ENCODE results near the gene TCF4. TPM values are rescaled to one million over a fixed set of nuclear protein-coding genes. Genes with fewer than 3 reads are reported as not detected.
A peak's percentile ranks its signal among the peaks of the same experiment; 100 is the strongest.

Gene TCF4
- total and polyA plus RNA-seq, 4 donors = 4.3 to 15.3 (median 11.5) TPM

DNA sequence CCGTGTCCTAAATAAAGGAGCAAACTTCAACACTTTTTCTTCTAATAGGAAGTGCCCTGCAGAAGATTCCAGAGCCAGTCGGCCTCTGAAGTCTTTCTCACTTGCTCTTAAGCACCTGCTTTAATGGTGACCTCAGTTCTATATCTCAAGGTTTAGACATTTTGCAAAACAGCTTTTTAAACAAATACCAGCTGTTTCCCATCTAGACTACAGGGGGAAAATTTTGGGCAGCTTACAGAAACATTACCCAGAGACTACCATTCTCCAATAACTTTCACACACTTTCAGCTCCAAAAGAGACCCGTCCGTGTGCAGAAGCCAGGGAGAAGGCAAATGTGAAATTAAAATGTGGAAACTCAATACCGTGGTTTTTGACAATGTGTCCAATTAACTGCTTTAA lies 343.4 kb downstream of the TCF4 start:
- no peaks in the 10 kb centered on the region for H3K27me3 ChIP-seq (ENCODE audit: control insufficient read depth in 4 of 4, insufficient read depth in 4 of 4, low read length in 3 of 4)
- WGBS = 81% methylated on average over 5 of the region's 5 CpGs
- no peak overlapping the region for H3K4me3 ChIP-seq (ENCODE audit: low read depth in 1 of 3, low read length in 3 of 3)
- no peaks in the 10 kb centered on the region for H3K4me1 ChIP-seq (ENCODE audit: control insufficient read depth in 4 of 4, insufficient read depth in 4 of 4, low read length in 3 of 4)
- no peaks in the 10 kb centered on the region for H3K9me3 ChIP-seq (ENCODE audit: control insufficient read depth in 4 of 4, low read length in 3 of 4)
- peak overlapping the region in 1 of 2 donors; percentile 6 for H3K27ac ChIP-seq (ENCODE audit: low read depth in 1 of 2, low read length in 2 of 2)
- TF ChIP-seq RAD21 (IDR thresholded peaks at IDR 0.05) (no peak), HNF4G (IDR thresholded peaks at IDR 0.05) (no peak), RXRA (IDR thresholded peaks at IDR 0.05) (no peak), YY1 (IDR thresholded peaks at IDR 0.05) (no peak), GABPA (IDR thresholded peaks at IDR 0.05 in 1 of 2, conservative IDR thresholded peaks at IDR 0.05 in 1 of 2) (no peak), SP1 (IDR thresholded peaks at IDR 0.05) (no peak), NR2F2 (IDR thresholded peaks at IDR 0.05) (no peak), EGR1 (IDR thresholded peaks at IDR 0.05; ENCODE audit: low read depth in 2 of 2) (no peak), HNF4A (conservative IDR thresholded peaks at IDR 0.05) (no peak), FOXA1 (IDR thresholded peaks at IDR 0.05) (no peak), FOXA2 (IDR thresholded peaks at IDR 0.05) (no peak), JUND (IDR thresholded peaks at IDR 0.05) (no peak), TAF1 (conservative IDR thresholded peaks at IDR 0.05) (no peak)
- TF ChIP-seq, protein P1, sequence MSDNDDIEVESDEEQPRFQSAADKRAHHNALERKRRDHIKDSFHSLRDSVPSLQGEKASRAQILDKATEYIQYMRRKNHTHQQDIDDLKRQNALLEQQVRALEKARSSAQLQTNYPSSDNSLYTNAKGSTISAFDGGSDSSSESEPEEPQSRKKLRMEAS (IDR thresholded peaks at IDR 0.05) = no peak
- TF ChIP-seq, protein P2, sequence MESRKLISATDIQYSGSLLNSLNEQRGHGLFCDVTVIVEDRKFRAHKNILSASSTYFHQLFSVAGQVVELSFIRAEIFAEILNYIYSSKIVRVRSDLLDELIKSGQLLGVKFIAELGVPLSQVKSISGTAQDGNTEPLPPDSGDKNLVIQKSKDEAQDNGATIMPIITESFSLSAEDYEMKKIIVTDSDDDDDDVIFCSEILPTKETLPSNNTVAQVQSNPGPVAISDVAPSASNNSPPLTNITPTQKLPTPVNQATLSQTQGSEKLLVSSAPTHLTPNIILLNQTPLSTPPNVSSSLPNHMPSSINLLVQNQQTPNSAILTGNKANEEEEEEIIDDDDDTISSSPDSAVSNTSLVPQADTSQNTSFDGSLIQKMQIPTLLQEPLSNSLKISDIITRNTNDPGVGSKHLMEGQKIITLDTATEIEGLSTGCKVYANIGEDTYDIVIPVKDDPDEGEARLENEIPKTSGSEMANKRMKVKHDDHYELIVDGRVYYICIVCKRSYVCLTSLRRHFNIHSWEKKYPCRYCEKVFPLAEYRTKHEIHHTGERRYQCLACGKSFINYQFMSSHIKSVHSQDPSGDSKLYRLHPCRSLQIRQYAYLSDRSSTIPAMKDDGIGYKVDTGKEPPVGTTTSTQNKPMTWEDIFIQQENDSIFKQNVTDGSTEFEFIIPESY (IDR thresholded peaks at IDR 0.05) = no peak
- TF ChIP-seq, protein P3, sequence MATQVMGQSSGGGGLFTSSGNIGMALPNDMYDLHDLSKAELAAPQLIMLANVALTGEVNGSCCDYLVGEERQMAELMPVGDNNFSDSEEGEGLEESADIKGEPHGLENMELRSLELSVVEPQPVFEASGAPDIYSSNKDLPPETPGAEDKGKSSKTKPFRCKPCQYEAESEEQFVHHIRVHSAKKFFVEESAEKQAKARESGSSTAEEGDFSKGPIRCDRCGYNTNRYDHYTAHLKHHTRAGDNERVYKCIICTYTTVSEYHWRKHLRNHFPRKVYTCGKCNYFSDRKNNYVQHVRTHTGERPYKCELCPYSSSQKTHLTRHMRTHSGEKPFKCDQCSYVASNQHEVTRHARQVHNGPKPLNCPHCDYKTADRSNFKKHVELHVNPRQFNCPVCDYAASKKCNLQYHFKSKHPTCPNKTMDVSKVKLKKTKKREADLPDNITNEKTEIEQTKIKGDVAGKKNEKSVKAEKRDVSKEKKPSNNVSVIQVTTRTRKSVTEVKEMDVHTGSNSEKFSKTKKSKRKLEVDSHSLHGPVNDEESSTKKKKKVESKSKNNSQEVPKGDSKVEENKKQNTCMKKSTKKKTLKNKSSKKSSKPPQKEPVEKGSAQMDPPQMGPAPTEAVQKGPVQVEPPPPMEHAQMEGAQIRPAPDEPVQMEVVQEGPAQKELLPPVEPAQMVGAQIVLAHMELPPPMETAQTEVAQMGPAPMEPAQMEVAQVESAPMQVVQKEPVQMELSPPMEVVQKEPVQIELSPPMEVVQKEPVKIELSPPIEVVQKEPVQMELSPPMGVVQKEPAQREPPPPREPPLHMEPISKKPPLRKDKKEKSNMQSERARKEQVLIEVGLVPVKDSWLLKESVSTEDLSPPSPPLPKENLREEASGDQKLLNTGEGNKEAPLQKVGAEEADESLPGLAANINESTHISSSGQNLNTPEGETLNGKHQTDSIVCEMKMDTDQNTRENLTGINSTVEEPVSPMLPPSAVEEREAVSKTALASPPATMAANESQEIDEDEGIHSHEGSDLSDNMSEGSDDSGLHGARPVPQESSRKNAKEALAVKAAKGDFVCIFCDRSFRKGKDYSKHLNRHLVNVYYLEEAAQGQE (IDR thresholded peaks at IDR 0.05) = no peak
- TF ChIP-seq, protein P4, sequence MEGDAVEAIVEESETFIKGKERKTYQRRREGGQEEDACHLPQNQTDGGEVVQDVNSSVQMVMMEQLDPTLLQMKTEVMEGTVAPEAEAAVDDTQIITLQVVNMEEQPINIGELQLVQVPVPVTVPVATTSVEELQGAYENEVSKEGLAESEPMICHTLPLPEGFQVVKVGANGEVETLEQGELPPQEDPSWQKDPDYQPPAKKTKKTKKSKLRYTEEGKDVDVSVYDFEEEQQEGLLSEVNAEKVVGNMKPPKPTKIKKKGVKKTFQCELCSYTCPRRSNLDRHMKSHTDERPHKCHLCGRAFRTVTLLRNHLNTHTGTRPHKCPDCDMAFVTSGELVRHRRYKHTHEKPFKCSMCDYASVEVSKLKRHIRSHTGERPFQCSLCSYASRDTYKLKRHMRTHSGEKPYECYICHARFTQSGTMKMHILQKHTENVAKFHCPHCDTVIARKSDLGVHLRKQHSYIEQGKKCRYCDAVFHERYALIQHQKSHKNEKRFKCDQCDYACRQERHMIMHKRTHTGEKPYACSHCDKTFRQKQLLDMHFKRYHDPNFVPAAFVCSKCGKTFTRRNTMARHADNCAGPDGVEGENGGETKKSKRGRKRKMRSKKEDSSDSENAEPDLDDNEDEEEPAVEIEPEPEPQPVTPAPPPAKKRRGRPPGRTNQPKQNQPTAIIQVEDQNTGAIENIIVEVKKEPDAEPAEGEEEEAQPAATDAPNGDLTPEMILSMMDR (IDR thresholded peaks at IDR 0.05; ENCODE audit: low read depth, low read length, missing input control) = no peak
- TF ChIP-seq, protein P5, sequence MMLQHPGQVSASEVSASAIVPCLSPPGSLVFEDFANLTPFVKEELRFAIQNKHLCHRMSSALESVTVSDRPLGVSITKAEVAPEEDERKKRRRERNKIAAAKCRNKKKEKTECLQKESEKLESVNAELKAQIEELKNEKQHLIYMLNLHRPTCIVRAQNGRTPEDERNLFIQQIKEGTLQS (IDR thresholded peaks at IDR 0.05) = no peak
- H3K36me3 ChIP-seq (ENCODE audit: control insufficient read depth in 4 of 4, insufficient read depth in 3 of 4, low read depth in 1 of 4, low read length in 3 of 4) = no peaks in the 10 kb centered on the region
- H3K9ac ChIP-seq (ENCODE audit: low read depth in 1 of 2, low read length in 2 of 2) = no peak overlapping the region
- no peak for DNase-seq (ENCODE audit: low spot score)
